Activated CD8-positive, alpha-beta T cell treated with anti-CD3 and anti-CD28 coated beads for 36 hours (primary cell): ENCODE measurements around the gene CDCA5. TPM values are rescaled to one million over a fixed set of nuclear protein-coding genes. Genes with fewer than 3 reads are reported as not detected.

Experiments
- ATAC-seq: fragments of 200-7000 bp; cut with Tn5 transposase; one replicate; pipeline ENCODE4 v1.10.0; 2021; ENCODE audit warnings: mild to moderate bottlenecking, moderate library complexity
- CTCF ChIA-PET: fragments of 350-600 bp; sonication (Branson Sonifier 250); formaldehyde crosslinking; loops from one replicate; lab custom pipeline; 2021; ENCODE audit warnings: antibody characterized with exemption; lab: Charles Lee
- POLR2A ChIA-PET: fragments of 350-600 bp; sonication (Branson Sonifier 250); formaldehyde crosslinking; loops from one replicate; lab custom pipeline; 2021; ENCODE audit warnings: antibody characterized with exemption; lab: Charles Lee
- DNase-seq: peaks from one replicate; pipeline ENCODE4 v3.0.0-alpha.2; 2020
- H3K27ac Mint-ChIP-seq: one replicate; pipeline ENCODE4 v1.8.0; 2021; ENCODE audit warnings: mild to moderate bottlenecking, mixed read lengths
- H3K27me3 Mint-ChIP-seq: one replicate; pipeline ENCODE4 v1.8.0; 2021; ENCODE audit warnings: mixed read lengths
- H3K36me3 Mint-ChIP-seq: one replicate; pipeline ENCODE4 v1.8.0; 2021; ENCODE audit warnings: low read depth, mixed read lengths
- H3K4me1 Mint-ChIP-seq: one replicate; pipeline ENCODE4 v1.8.0; 2021; ENCODE audit warnings: low read depth, mixed read lengths
- H3K4me3 Mint-ChIP-seq: one replicate; pipeline ENCODE4 v1.8.0; 2021; ENCODE audit warnings: mild to moderate bottlenecking, moderate library complexity, mixed read lengths
- H3K9me3 Mint-ChIP-seq: one replicate; pipeline ENCODE4 v1.8.0; 2021; ENCODE audit warnings: mixed read lengths
- CTCF ChIP-seq: fragments of 200-600 bp; IDR thresholded peaks from one replicate; pipeline ENCODE4 v1.8.0; 2022; ENCODE audit warnings: antibody characterized with exemption, mild to moderate bottlenecking
- intact Hi-C: fragments of 100-400 bp; cut with micrococcal nuclease; formaldehyde crosslinking; loops from one replicate; pipeline ENCODE4 v1.10.0; 2022
- total RNA-seq, 2 experiments: library from RNA; stranded (reverse); gene quantifications; one replicate each; pipeline ENCODE4 v1.2.3, GENCODE V29; 2021

Gene CDCA5
- total RNA-seq, 2 experiments from 2014 or later, result 112 TPM

GRCh38 chr11:65084598-65085375 is 947 bp upstream of the CDCA5 start:
- peak overlapping the region; percentile 98 for H3K27ac Mint-ChIP-seq
- no peaks in the 10 kb centered on the region for H3K27me3 Mint-ChIP-seq
- CTCF ChIA-PET, result interaction anchor here (1.6 kb wide), 1 partner anchor 25 kb away, joined by 7 read pairs; no protein-coding TSS in a partner anchor
- DNase-seq (no peak), ATAC-seq (peak; percentile 26)
- H3K36me3 Mint-ChIP-seq, result peaks cover 46% of the 10 kb centered on the region
- POLR2A ChIA-PET, result interaction anchor here (0.9 to 3.5 kb wide), 3 partner anchors 11 to 71 kb away, joined by 3 to 24 read pairs (median 4); partner anchors contain the start of genes ARL2 and VPS51
- no peak for TF ChIP-seq CTCF
- H3K4me1 Mint-ChIP-seq, result peaks cover 32% of the 10 kb centered on the region
- intact Hi-C loops, result loop anchor here (5.0 kb wide), 1 partner anchor 62 kb away; no protein-coding TSS in a partner anchor
- H3K9me3 Mint-ChIP-seq, result no peaks in the 10 kb centered on the region
- peak overlapping the region; percentile 99 for H3K4me3 Mint-ChIP-seq

GRCh38 chr11:65083134-65083833 is 556 bp downstream of the CDCA5 start:
- Mint-ChIP-seq H3K4me1 (peaks cover 43% of the 10 kb centered on the region), H3K4me3 (peak overlapping the region; percentile 99), H3K9me3 (no peaks in the 10 kb centered on the region), H3K27me3 (no peaks in the 10 kb centered on the region), H3K36me3 (peaks cover 51% of the 10 kb centered on the region), H3K27ac (peak overlapping the region; percentile 98)
- TF ChIP-seq CTCF, result no peak
- ATAC-seq, result peak; percentile 5
- ChIA-PET POLR2A (interaction anchor here (0.6 to 2.6 kb wide), 20 partner anchors 8 to 644 kb away, joined by 3 to 13 read pairs (median 4); partner anchors contain the start of genes ARL2, SAC3D1, SNX15 and VPS51), CTCF (interaction anchor here (1.4 to 1.6 kb wide), 5 partner anchors 14 to 69 kb away, joined by 5 to 10 read pairs (median 6); partner anchors contain the start of genes ARL2, FAU, MRPL49 and ZNHIT2)
- peak; percentile 17 for DNase-seq
- intact Hi-C loops, result loop anchor here (5.0 kb wide), 1 partner anchor 61 kb away; no protein-coding TSS in a partner anchor

GRCh38 chr11:65078786-65079342 is 5.0 kb downstream of the CDCA5 start:
- intact Hi-C loops, result no loop called here
- no peak for DNase-seq
- no peak overlapping the region for H3K27ac Mint-ChIP-seq
- H3K4me3 Mint-ChIP-seq, result no peak overlapping the region
- H3K9me3 Mint-ChIP-seq, result no peaks in the 10 kb centered on the region
- peaks cover 34% of the 10 kb centered on the region for H3K4me1 Mint-ChIP-seq
- no peak for TF ChIP-seq CTCF
- ATAC-seq, result no peak
- peaks cover 62% of the 10 kb centered on the region for H3K36me3 Mint-ChIP-seq
- ChIA-PET POLR2A (interaction anchor here (2.1 kb wide), 1 partner anchor 13 kb away, joined by 6 read pairs; no protein-coding TSS in a partner anchor), CTCF (interaction anchor here (0.9 to 1.8 kb wide), 5 partner anchors 11 to 65 kb away, joined by 3 to 5 read pairs (median 3); partner anchors contain the start of gene ARL2)
- H3K27me3 Mint-ChIP-seq, result no peaks in the 10 kb centered on the region

GRCh38 chr11:65078151-65078550 is 5.7 kb downstream of the CDCA5 start:
- POLR2A ChIA-PET, result interaction anchor here (1.0 to 2.1 kb wide), 3 partner anchors 9 to 32 kb away, joined by 3 to 6 read pairs (median 3); no protein-coding TSS in a partner anchor
- no peak overlapping the region for H3K4me3 Mint-ChIP-seq

More at GRCh38 chr11:65078151-65078550, 5.7 kb downstream of the CDCA5 start:
- Mint-ChIP-seq H3K4me1 (peaks cover 34% of the 10 kb centered on the region), H3K27ac (peak overlapping the region; percentile 55), H3K9me3 (no peaks in the 10 kb centered on the region), H3K36me3 (peaks cover 55% of the 10 kb centered on the region), H3K27me3 (no peaks in the 10 kb centered on the region)
- intact Hi-C loops, result no loop called here
- CTCF ChIA-PET, result interaction anchor here (0.9 to 1.8 kb wide), 4 partner anchors 12 to 40 kb away, joined by 3 to 5 read pairs (median 3); no protein-coding TSS in a partner anchor
- ATAC-seq (peak; percentile 94), DNase-seq (peak; percentile 83)
- TF ChIP-seq CTCF, result peak; percentile 49
